HepG2 (cell line): ENCODE data around the gene ZNF48. TPM values are rescaled to one million over a fixed set of nuclear protein-coding genes. Genes with fewer than 3 reads are reported as not detected.

ENCODE experiments used
- ARID5B ChIP-seq: IDR thresholded peaks from 2 replicates; pipeline ENCODE4 v1.4.0; 2020; ENCODE audit warnings: mild to moderate bottlenecking, missing genetic modification reagents
- ATF2 ChIP-seq: sonication (generic); formaldehyde crosslinking; IDR thresholded peaks from 2 replicates; pipeline ENCODE4 v1.4.0; 2020; ENCODE audit warnings: missing genetic modification reagents
- CREB1 ChIP-seq, 2 experiments: fragments of 450-650 bp in 1 of 2; IDR thresholded peaks; 2 replicates each; pipeline ENCODE4 v1.6.1; 2016 to 2017; ENCODE audit warnings: control low read depth in 1 of 2, mild to moderate bottlenecking in 1 of 2, missing compliant biosample characterization in 1 of 2, missing genetic modification characterization in 1 of 2
- E2F1 ChIP-seq: sonication (generic); formaldehyde crosslinking; IDR thresholded peaks from 2 replicates; pipeline ENCODE4 v1.5.0; 2020; ENCODE audit warnings: missing genetic modification reagents
- FOSL2 ChIP-seq: sonication (generic); formaldehyde crosslinking; IDR thresholded peaks from 2 replicates; pipeline ENCODE4 v1.4.0; 2020; ENCODE audit warnings: missing genetic modification reagents
- HDAC1 ChIP-seq: sonication (generic); formaldehyde crosslinking; IDR thresholded peaks from 2 replicates; pipeline ENCODE4 v1.5.1; 2020; ENCODE audit warnings: mild to moderate bottlenecking, missing genetic modification reagents
- NFE2L1 ChIP-seq: sonication (generic); formaldehyde crosslinking; IDR thresholded peaks from 2 replicates; pipeline ENCODE4 v1.4.0; 2020; ENCODE audit warnings: missing genetic modification reagents, mild to moderate bottlenecking, borderline replicate concordance
- NR2F2 ChIP-seq: IDR thresholded peaks from 2 replicates; pipeline ENCODE4 v1.6.1; 2012; ENCODE audit warnings: low read depth, inconsistent platforms, borderline replicate concordance
- SMC3 ChIP-seq: IDR thresholded peaks from 2 replicates; pipeline ENCODE4 v1.6.1; 2011; ENCODE audit warnings: low read length, improper control_type of control experiment
- STAT5B ChIP-seq: sonication (generic); formaldehyde crosslinking; IDR thresholded peaks from 2 replicates; pipeline ENCODE4 v1.4.0; 2020; ENCODE audit warnings: missing genetic modification reagents
- ZBTB40 ChIP-seq, 2 experiments: fragments of 450-650 bp in 1 of 2; sonication (generic) in 1 of 2; formaldehyde crosslinking in 1 of 2; IDR thresholded peaks; 2 replicates each; pipeline versions ENCODE4 v1.6.1 to v1.8.0; 2016 to 2022; ENCODE audit warnings: antibody characterized with exemption in 1 of 2, mild to moderate bottlenecking in 1 of 2, missing genetic modification reagents in 1 of 2
- ZNF292 ChIP-seq: sonication (generic); formaldehyde crosslinking; IDR thresholded peaks from 2 replicates; pipeline ENCODE4 v1.8.1; 2022; ENCODE audit warnings: mild to moderate bottlenecking, low read depth, missing genetic modification reagents, borderline replicate concordance
- ZNF761 ChIP-seq: sonication (generic); formaldehyde crosslinking; conservative IDR thresholded peaks from 2 replicates; pipeline ENCODE4 v1.4.0; 2020; ENCODE audit warnings: mild to moderate bottlenecking, missing genetic modification reagents
- polyA plus RNA-seq, 8 experiments: library from polyadenylated mRNA; depleted of rRNA in 3 of 8; stranded (reverse) in 7 of 8; unstranded in 1 of 8; fragments of >200 nt; fragmentation: Illumina TruSeq in 4 of 8; extraction: Trizol in 4 of 8; gene quantifications; 2 replicates each; pipeline versions ENCODE4 v1.2.1 to v1.2.3, GENCODE V29; 2011 to 2016; ENCODE audit warnings: low read depth in 4 of 8, missing spikeins in 1 of 8, mixed read lengths in 1 of 8; ENCODE audit not compliant: insufficient read depth in 1 of 8
- total RNA-seq, 5 experiments: library from RNA; depleted of rRNA; stranded (reverse); fragments of >200 nt; fragmentation: Illumina TruSeq; extraction: Trizol; gene quantifications; 2 replicates each; pipeline ENCODE4 v1.2.3, GENCODE V29; 2016; ENCODE audit warnings: low read depth in 1 of 5

ZNF48 gene
- total and polyA plus RNA-seq, 2 of the 13 experiments (the other 11 are each of a cell fraction or from before 2014, with no cell fraction given), result 9.9 to 12.3 TPM

- TF ChIP-seq ZNF761 (CRISPR knock-in tag) (peak; percentile 64; the same call in 1 of the 2 replicates), E2F1 (CRISPR knock-in tag) (no peak), CREB1 (IDR thresholded peaks at IDR 0.05) (no peak), CREB1 (CRISPR knock-in tag; IDR thresholded peaks at IDR 0.05) (peak; percentile 46), NR2F2 (no peak), ZNF292 (CRISPR knock-in tag) (peak; percentile 70; the same call in 1 of the 2 replicates), STAT5B (no peak), SMC3 (no peak), ATF2 (CRISPR knock-in tag) (no peak), ARID5B (CRISPR knock-in tag) (peak; percentile 73), NFE2L1 (no peak), ZBTB40 (IDR thresholded peaks at IDR 0.05) (no peak), ZBTB40 (CRISPR knock-in tag; IDR thresholded peaks at IDR 0.05) (peak; percentile 22; the same call in 1 of the 2 replicates), FOSL2 (peak; percentile 97), HDAC1 (CRISPR knock-in tag) (peak; percentile 52; the same call in 1 of the 2 replicates)
Measured at GRCh38 chr16:30437511-30438046, 42.4 kb downstream of the ZNF48 start (continued).
